Endothelial cell of umbilical vein (primary cell): ENCODE data around the gene CCDC69. TPM values are rescaled to one million over a fixed set of nuclear protein-coding genes. Genes with fewer than 3 reads are reported as not detected.

ENCODE experiments used
- BruUV-seq: library from RNA; stranded (reverse); fragments of 400-500 nt; replicated peaks from 2 replicates; lab custom pipeline; 2021; lab: Mats Ljungman, UMichigan
- CTCF ChIA-PET: fragments of 300-600, 350-600 bp; sonication (Branson Sonifier 250); formaldehyde crosslinking; loops from one replicate; lab custom pipeline; 2021; ENCODE audit warnings: antibody characterized with exemption, inconsistent platforms; lab: Charles Lee
- POLR2A ChIA-PET: fragments of 300-600, 350-600 bp; sonication (Branson Sonifier 250); formaldehyde crosslinking; loops from one replicate; lab custom pipeline; 2021; ENCODE audit warnings: antibody characterized with exemption, inconsistent platforms; lab: Charles Lee
- DNase-seq: peaks from one replicate; pipeline ENCODE4 v3.0.0-alpha.2; 2011; ENCODE audit warnings: low read depth, low spot score
- FAIRE-seq: peaks from 2 replicates; lab custom pipeline; 2011; peaks lifted over from hg19 to GRCh38; lab: Jason Lieb, UNC
- H2AFZ ChIP-seq: 2 replicates; pipeline ENCODE4 v1.6.0; 2012; ENCODE audit warnings: low read depth, low read length, control low read depth, inconsistent platforms
- H3K27ac ChIP-seq: 2 replicates; pipeline ENCODE4 v1.5.1; 2011; ENCODE audit warnings: low read depth, mild to moderate bottlenecking, control low read depth, low read length, moderate library complexity; ENCODE audit not compliant: insufficient read depth
- H3K27me3 ChIP-seq, 2 experiments: 2 replicates each; pipeline versions ENCODE4 v1.6.0 to v1.6.1; 2011; ENCODE audit warnings: low read length in 2 of 2, mixed read lengths in 1 of 2; ENCODE audit not compliant: control insufficient read depth in 2 of 2, insufficient read depth in 2 of 2
- H3K36me3 ChIP-seq, 2 experiments: 2 replicates in 1 of 2; 3 replicates in 1 of 2; pipeline ENCODE4 v1.5.1; 2011; ENCODE audit warnings: low read length in 2 of 2, mild to moderate bottlenecking in 1 of 2, moderate library complexity in 1 of 2; ENCODE audit not compliant: control insufficient read depth in 2 of 2, insufficient read depth in 2 of 2; ENCODE audit errors: extremely low read depth in 1 of 2
- H3K4me1 ChIP-seq: 3 replicates; pipeline ENCODE4 v1.5.1; 2011; ENCODE audit warnings: mild to moderate bottlenecking, low read length; ENCODE audit not compliant: control insufficient read depth, insufficient read depth; ENCODE audit errors: extremely low read depth
- H3K4me2 ChIP-seq: 2 replicates; pipeline ENCODE4 v1.6.1; 2011; ENCODE audit warnings: low read length, control low read depth, mixed read lengths; ENCODE audit not compliant: insufficient read depth
- H3K4me3 ChIP-seq, 3 experiments: fragments of 200-600 bp in 1 of 3; sonication (generic), shearing (Covaris generic) in 1 of 3; replicated peaks in 1 of 3; 2 replicates each; pipeline ENCODE4 v1.5.1; 2011 to 2016; ENCODE audit warnings: control low read depth in 3 of 3, low read length in 3 of 3, mild to moderate bottlenecking in 2 of 3, inconsistent platforms in 1 of 3, low read depth in 1 of 3, moderate library complexity in 1 of 3; ENCODE audit not compliant: insufficient read depth in 1 of 3
- H3K79me2 ChIP-seq: 2 replicates; pipeline ENCODE4 v1.6.0; 2012; ENCODE audit warnings: low read length, inconsistent platforms; ENCODE audit not compliant: control insufficient read depth, insufficient read depth
- H3K9ac ChIP-seq: replicated peaks from 2 replicates; pipeline ENCODE3; 2011; ENCODE audit warnings: low read length, control low read depth; ENCODE audit not compliant: insufficient read depth; ENCODE audit errors: extremely low read depth
- H3K9me1 ChIP-seq: replicated peaks from 3 replicates; pipeline ENCODE4 v1.6.0; 2011; ENCODE audit warnings: mild to moderate bottlenecking, low read length; ENCODE audit not compliant: control insufficient read depth, insufficient read depth; ENCODE audit errors: extremely low read depth
- H3K9me3 ChIP-seq: replicated peaks from 2 replicates; pipeline ENCODE4 v1.5.1; 2012; ENCODE audit warnings: low read length, inconsistent platforms; ENCODE audit not compliant: control insufficient read depth, insufficient read depth
- H4K20me1 ChIP-seq: replicated peaks from 2 replicates; pipeline ENCODE3; 2011; ENCODE audit warnings: mild to moderate bottlenecking, low read length; ENCODE audit not compliant: control insufficient read depth, insufficient read depth; ENCODE audit errors: extremely low read depth
- CTCF ChIP-seq, 2 donors: IDR thresholded peaks; 1 replicate in 1 of 2; 2 replicates in 1 of 2; pipeline ENCODE4 v1.5.1; 2011; ENCODE audit warnings: low read length in 2 of 2, mild to moderate bottlenecking in 2 of 2, moderate library complexity in 2 of 2, control low read depth in 1 of 2, inconsistent platforms in 1 of 2, low read depth in 1 of 2; ENCODE audit not compliant: insufficient read depth in 1 of 2; ENCODE audit errors: extremely low read depth in 1 of 2
- EZH2 ChIP-seq: IDR thresholded peaks from 2 replicates; pipeline ENCODE4 v1.6.1; 2012; ENCODE audit warnings: borderline replicate concordance, low read depth, mild to moderate bottlenecking, moderate library complexity, low read length, inconsistent platforms; ENCODE audit not compliant: severe bottlenecking
- FOS ChIP-seq: IDR thresholded peaks from 2 replicates; pipeline ENCODE4 v1.6.1; 2011; ENCODE audit warnings: mild to moderate bottlenecking, low read length, moderate library complexity, borderline replicate concordance; ENCODE audit not compliant: insufficient read depth
- GATA2 ChIP-seq: IDR thresholded peaks from 2 replicates; pipeline ENCODE4 v1.7.0; 2011; ENCODE audit warnings: low read depth, mild to moderate bottlenecking, moderate library complexity, mixed read lengths, low read length; ENCODE audit not compliant: insufficient read length, insufficient read depth
- MAX ChIP-seq: IDR thresholded peaks from 2 replicates; pipeline ENCODE4 v1.6.1; 2011; ENCODE audit not compliant: insufficient read depth, insufficient read length
- MYC ChIP-seq: IDR thresholded peaks from one replicate; pipeline ENCODE4 v1.6.1; 2011; ENCODE audit warnings: mild to moderate bottlenecking, low read depth, low read length
- POLR2A ChIP-seq: IDR thresholded peaks from 2 replicates; pipeline ENCODE4 v1.6.1; 2012; ENCODE audit warnings: low read depth, mild to moderate bottlenecking, control low read depth, low read length
- POLR2AphosphoS5 ChIP-seq: IDR thresholded peaks from 2 replicates; pipeline ENCODE4 v1.6.1; 2012; ENCODE audit warnings: low read depth, mild to moderate bottlenecking, control low read depth, low read length, moderate library complexity; ENCODE audit not compliant: insufficient read depth
- dilution Hi-C: fragments of 300-500 bp; cut with MboI; formaldehyde crosslinking; loops from one replicate; pipeline ENCODE4 v1.15.0; 2019; ENCODE audit warnings: low sequenced_read_pairs; ENCODE audit not compliant: extremely low pct_ligation_motif_present
- intact Hi-C: fragments of 100-400 bp; cut with micrococcal nuclease; formaldehyde crosslinking; loops from one replicate; pipeline ENCODE4 v1.10.0; 2022
- polyA plus RNA-seq, 4 experiments: library from polyadenylated mRNA; depleted of rRNA in 3 of 4; stranded (reverse) in 3 of 4; unstranded in 1 of 4; fragments of >200 nt; gene quantifications; 2 replicates each; pipeline versions ENCODE4 v1.2.1 to v1.2.3, GENCODE V29; 2011 to 2012; ENCODE audit warnings: missing spikeins in 1 of 4
- total RNA-seq: library from RNA; stranded (reverse); gene quantifications from 2 replicates; pipeline ENCODE4 v1.2.3, GENCODE V29; 2021

Gene CCDC69
- total and polyA plus RNA-seq, 2 donors (not counting 3 experiments of a cell fraction or from before 2014, with no cell fraction given), result 4.1 to 4.5 TPM

GRCh38 chr5:151168602-151169344, 55.1 kb downstream of the CCDC69 start:
- ChIA-PET POLR2A (interaction anchor here (1.3 kb wide), 1 partner anchor 11 kb away, joined by 3 read pairs; the partner anchor contains the start of gene ANXA6), CTCF (interaction anchor here (0.9 to 9.6 kb wide), 6 partner anchors 11 to 167 kb away, joined by 3 to 409 read pairs (median 4); partner anchors contain the start of gene ANXA6)
- no TSS peak for BruUV-seq
- Histone ChIP-seq H3K9me1 (no peaks in the 10 kb centered on the region), H3K27me3 (peaks cover 0 to 1% of the 10 kb centered on the region in 2 experiments), H3K4me3 (no peak overlapping the region), H3K79me2 (no peaks in the 10 kb centered on the region), H3K27ac (no peak overlapping the region), H2AFZ (no peak overlapping the region), H3K9ac (no peak overlapping the region), H3K4me1 (peaks cover 8% of the 10 kb centered on the region), H3K9me3 (no peaks in the 10 kb centered on the region), H4K20me1 (no peaks in the 10 kb centered on the region), H3K36me3 (no peaks in the 10 kb centered on the region), H3K4me2 (no peak overlapping the region)
- DNase-seq (no peak), FAIRE-seq (no peak)
- TF ChIP-seq GATA2, result no peak
- TF ChIP-seq MAX, result no peak
- dilution Hi-C loops, result no loop called here
- intact Hi-C loops, result loop anchor here (10.0 kb wide), 1 partner anchor 146 kb away; no protein-coding TSS in a partner anchor

- peaks cover 0 to 1% of the 10 kb centered on the region in 2 experiments for H3K27me3 ChIP-seq
- no peak overlapping the region for H3K9ac ChIP-seq
- no peak for DNase-seq
- ChIA-PET POLR2A (no interaction called here), CTCF (interaction anchor here (0.7 to 9.6 kb wide), 8 partner anchors 9 to 165 kb away, joined by 3 to 409 read pairs (median 5); partner anchors contain the start of gene ANXA6)
- H3K4me1 ChIP-seq, result peaks cover 8% of the 10 kb centered on the region
- intact Hi-C loops (loop anchor here (10.0 kb wide), 1 partner anchor 148 kb away; no protein-coding TSS in a partner anchor), dilution Hi-C loops (no loop called here)
- no peak overlapping the region for H3K4me3 ChIP-seq
- no peaks in the 10 kb centered on the region for H3K9me1 ChIP-seq
- TF ChIP-seq FOS (no peak), POLR2AphosphoS5 (no peak), GATA2 (no peak), EZH2 (no peak), MYC (no peak), CTCF (IDR thresholded peaks at IDR 0.05; ENCODE audit: extremely low read depth in 1 of 2, insufficient read depth in 1 of 2, low read depth in 1 of 2, low read length in 2 of 2) (no peak), POLR2A (no peak)
- no peaks in the 10 kb centered on the region for H3K9me3 ChIP-seq
- H3K36me3 ChIP-seq, result no peaks in the 10 kb centered on the region
- H3K27ac ChIP-seq, result no peak overlapping the region
- BruUV-seq, result no TSS peak
- no peaks in the 10 kb centered on the region for H4K20me1 ChIP-seq
- H2AFZ ChIP-seq, result no peak overlapping the region
- no peak overlapping the region for H3K4me2 ChIP-seq
- FAIRE-seq, result no peak
- no peaks in the 10 kb centered on the region for H3K79me2 ChIP-seq
Observed at GRCh38 chr5:151167022-151167421, 56.9 kb downstream of the CCDC69 start.
